ENCODE data around the gene CEP70.
"Not testable (repeated sequence)": the region's sequence is repeated elsewhere in the genome, so short reads cannot be mapped to it uniquely, and the experiment has no call there.

CEP70 gene

GRCh38 chr3:138588445-138588844 lies 5.6 kb downstream of the CEP70 start:
- DNase-seq = no peak

- DNase-seq = no peak
Measured at GRCh38 chr3:138587374-138587773, 6.7 kb downstream of the CEP70 start.

GRCh38 chr3:138578961-138579574 lies 15.0 kb downstream of the CEP70 start:
- no peak for DNase-seq

GRCh38 chr3:138578141-138578540 lies 15.9 kb downstream of the CEP70 start:
- DNase-seq = no peak

- no peak for DNase-seq
Measured at GRCh38 chr3:138573138-138573537, 20.9 kb downstream of the CEP70 start.

- DNase-seq = not testable (repeated sequence)
Measured at GRCh38 chr3:138569624-138570023, 24.4 kb downstream of the CEP70 start.

GRCh38 chr3:138569090-138569489 lies 25.0 kb downstream of the CEP70 start:
- no peak for DNase-seq

GRCh38 chr3:138567403-138567802 lies 26.7 kb downstream of the CEP70 start:
- DNase-seq = no peak

GRCh38 chr3:138566293-138566692 lies 27.8 kb downstream of the CEP70 start:
- not testable (repeated sequence) for DNase-seq

GRCh38 chr3:138562902-138563301 lies 31.2 kb downstream of the CEP70 start:
- DNase-seq = not testable (repeated sequence)

- no peak for DNase-seq
Measured at GRCh38 chr3:138560501-138560900, 33.6 kb downstream of the CEP70 start.

- DNase-seq = no peak
Measured at GRCh38 chr3:138559134-138559533, 34.9 kb downstream of the CEP70 start.

GRCh38 chr3:138554775-138555174 lies 39.3 kb downstream of the CEP70 start:
- DNase-seq = not testable (repeated sequence)

- DNase-seq = not testable (repeated sequence)
Measured at GRCh38 chr3:138550958-138551357, 43.1 kb downstream of the CEP70 start.

GRCh38 chr3:138549179-138549977 lies 44.7 kb downstream of the CEP70 start:
- DNase-seq = no peak

GRCh38 chr3:138547342-138547975 lies 46.6 kb downstream of the CEP70 start:
- DNase-seq = no peak

GRCh38 chr3:138544546-138544945 lies 49.5 kb downstream of the CEP70 start:
- no peak for DNase-seq

GRCh38 chr3:138542977-138543376 lies 51.1 kb downstream of the CEP70 start:
- no peak for DNase-seq

- no peak for DNase-seq
Measured at GRCh38 chr3:138539352-138539751, 54.7 kb downstream of the CEP70 start.

GRCh38 chr3:138521445-138521844 lies 72.6 kb downstream of the CEP70 start:
- DNase-seq = not testable (repeated sequence)

- no peak for DNase-seq
Measured at GRCh38 chr3:138513090-138513843, 80.8 kb downstream of the CEP70 start.

- DNase-seq = no peak
Measured at GRCh38 chr3:138511945-138512344, 82.1 kb downstream of the CEP70 start.

- no peak for DNase-seq
Measured at GRCh38 chr3:138509586-138509985, 84.5 kb downstream of the CEP70 start.
